ENCODE data around the gene MVD.

Gene MVD

DNA sequence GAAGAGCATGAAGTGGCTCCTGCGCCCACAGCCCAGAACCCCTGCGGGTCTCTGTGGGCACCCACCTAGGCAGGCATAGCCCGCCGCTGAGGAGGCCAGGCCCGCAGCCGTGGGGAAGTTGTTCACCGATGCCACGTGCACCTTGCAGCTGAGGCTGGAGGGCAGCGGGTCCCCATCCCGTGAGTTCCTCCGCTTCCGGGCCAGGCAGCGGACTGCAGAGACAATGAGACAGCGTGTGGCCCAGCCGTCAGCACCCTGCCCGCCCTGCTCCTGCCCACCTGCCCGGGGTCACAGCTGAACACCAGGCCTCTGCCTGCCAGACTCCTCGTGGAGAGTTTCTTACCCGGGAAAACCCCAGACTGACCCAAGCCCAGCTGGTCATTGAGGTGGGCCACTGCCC, 5.5 kb downstream of the MVD start:
- no peak overlapping the region for H3K27ac ChIP-seq
- TF ChIP-seq ZFX (IDR thresholded peaks at IDR 0.05; ENCODE audit: borderline replicate concordance), result no peak
- TF ChIP-seq, protein P1, sequence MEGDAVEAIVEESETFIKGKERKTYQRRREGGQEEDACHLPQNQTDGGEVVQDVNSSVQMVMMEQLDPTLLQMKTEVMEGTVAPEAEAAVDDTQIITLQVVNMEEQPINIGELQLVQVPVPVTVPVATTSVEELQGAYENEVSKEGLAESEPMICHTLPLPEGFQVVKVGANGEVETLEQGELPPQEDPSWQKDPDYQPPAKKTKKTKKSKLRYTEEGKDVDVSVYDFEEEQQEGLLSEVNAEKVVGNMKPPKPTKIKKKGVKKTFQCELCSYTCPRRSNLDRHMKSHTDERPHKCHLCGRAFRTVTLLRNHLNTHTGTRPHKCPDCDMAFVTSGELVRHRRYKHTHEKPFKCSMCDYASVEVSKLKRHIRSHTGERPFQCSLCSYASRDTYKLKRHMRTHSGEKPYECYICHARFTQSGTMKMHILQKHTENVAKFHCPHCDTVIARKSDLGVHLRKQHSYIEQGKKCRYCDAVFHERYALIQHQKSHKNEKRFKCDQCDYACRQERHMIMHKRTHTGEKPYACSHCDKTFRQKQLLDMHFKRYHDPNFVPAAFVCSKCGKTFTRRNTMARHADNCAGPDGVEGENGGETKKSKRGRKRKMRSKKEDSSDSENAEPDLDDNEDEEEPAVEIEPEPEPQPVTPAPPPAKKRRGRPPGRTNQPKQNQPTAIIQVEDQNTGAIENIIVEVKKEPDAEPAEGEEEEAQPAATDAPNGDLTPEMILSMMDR (IDR thresholded peaks at IDR 0.05), result no peak

DNA sequence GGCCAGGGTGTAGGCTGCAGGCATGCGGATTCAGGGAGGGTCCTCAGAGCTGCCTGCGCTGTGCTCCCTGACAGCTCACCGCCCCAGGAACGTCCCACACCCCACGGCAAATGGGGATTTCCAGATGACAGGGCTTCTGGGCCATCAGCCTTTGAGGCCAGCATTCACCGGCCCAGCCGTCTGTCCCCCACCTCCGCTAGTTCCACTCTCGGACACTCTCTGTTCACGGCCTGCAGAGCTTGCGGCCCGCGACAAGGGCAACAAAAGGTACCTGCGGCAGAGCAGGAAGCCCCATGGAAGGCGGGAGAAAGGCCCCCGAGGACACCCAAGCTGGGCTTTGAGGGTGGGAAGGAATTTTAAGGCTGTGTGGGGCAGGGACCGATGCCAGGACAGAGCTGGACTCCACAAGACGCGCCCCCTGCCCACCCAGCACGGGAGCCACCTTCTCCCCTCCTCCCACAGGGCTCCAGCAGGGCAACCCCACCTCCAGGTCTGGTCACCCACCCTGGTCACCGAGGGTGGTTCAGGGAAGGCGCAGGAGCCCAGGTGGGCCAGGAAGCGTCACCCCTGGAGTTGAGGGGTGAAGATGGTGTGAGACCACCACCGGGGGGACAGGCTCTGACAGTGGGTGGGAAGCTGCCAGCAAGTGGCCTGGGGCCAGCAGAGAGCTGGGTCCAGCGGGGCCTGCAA, 6.5 kb downstream of the MVD start:
- H3K27ac ChIP-seq, result no peak overlapping the region
- TF ChIP-seq, protein P1 (IDR thresholded peaks at IDR 0.05), result no peak
- no peak for TF ChIP-seq ZFX (IDR thresholded peaks at IDR 0.05; ENCODE audit: borderline replicate concordance)

DNA sequence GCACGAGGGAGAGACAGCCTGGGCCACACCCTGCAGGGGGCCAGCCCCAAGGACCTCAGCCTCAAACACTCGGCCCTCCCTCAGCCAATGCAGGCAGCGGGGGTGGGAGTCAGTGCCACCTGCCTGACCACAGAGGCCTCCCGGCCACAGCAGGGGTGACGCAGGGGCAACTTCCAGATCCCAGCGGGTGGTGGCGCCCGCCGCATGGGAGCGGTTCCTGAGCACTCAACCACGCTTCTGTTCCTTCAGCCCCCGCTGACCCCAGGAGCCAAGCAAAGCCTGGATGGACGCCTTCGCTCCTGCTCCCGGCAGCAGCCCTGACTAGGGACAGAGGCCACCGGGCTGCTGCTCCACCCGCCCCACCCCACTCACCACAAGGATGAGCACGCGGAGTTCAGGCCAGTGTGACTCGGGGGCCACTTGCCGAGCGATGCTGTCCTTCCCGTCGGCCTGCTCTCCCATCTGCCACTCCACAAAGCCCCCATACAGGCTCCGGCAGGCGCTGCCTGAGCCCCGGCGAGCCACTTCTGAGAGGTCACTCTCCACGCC, 7.1 kb downstream of the MVD start:
- TF ChIP-seq, protein P1 (IDR thresholded peaks at IDR 0.05), result no peak
- TF ChIP-seq ZFX (IDR thresholded peaks at IDR 0.05; ENCODE audit: borderline replicate concordance), result no peak
- no peak overlapping the region for H3K27ac ChIP-seq

- H3K27ac ChIP-seq, result no peak overlapping the region
- TF ChIP-seq, protein P1 (IDR thresholded peaks at IDR 0.05), result no peak
- no peak for TF ChIP-seq ZFX (IDR thresholded peaks at IDR 0.05; ENCODE audit: borderline replicate concordance)
Measured at GRCh38 chr16:88655053-88655732, 7.7 kb downstream of the MVD start.

DNA sequence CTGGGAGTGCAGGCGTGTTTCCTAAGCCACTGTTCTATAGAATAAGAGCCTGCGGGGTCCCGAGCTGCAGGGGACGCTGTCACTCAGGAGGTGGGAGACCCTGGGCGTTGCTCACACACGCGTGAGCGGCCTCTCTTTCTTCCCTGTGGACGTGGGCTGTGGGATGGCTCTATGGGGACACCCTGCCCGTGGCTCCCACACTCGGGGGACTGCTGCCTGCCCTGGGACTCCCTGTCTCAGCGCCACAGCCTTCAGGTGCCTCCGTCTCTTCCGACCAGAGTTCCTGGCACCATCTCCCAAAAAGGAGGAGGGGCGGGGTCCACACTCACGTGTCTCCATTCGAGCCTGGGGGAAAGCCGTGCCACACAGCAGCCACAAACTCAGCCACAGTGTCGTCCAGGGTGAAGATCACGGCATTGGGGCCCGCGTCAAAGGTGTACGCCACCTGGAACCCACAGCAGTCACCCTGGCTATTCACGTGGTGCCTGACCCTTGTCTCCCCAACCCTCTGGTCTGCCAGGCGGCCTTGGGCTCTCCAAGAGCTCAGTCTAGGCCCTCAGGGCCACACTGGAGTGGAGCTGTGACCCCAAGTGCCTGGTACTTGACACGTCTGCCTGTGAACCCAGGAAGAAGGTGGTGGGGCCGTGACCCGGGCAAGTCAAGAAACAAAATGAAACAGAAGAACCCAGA, 8.4 kb downstream of the MVD start:
- no peak overlapping the region for H3K27ac ChIP-seq
- no peak for TF ChIP-seq ZFX (IDR thresholded peaks at IDR 0.05; ENCODE audit: borderline replicate concordance)
- TF ChIP-seq, protein P1 (IDR thresholded peaks at IDR 0.05), result no peak

DNA sequence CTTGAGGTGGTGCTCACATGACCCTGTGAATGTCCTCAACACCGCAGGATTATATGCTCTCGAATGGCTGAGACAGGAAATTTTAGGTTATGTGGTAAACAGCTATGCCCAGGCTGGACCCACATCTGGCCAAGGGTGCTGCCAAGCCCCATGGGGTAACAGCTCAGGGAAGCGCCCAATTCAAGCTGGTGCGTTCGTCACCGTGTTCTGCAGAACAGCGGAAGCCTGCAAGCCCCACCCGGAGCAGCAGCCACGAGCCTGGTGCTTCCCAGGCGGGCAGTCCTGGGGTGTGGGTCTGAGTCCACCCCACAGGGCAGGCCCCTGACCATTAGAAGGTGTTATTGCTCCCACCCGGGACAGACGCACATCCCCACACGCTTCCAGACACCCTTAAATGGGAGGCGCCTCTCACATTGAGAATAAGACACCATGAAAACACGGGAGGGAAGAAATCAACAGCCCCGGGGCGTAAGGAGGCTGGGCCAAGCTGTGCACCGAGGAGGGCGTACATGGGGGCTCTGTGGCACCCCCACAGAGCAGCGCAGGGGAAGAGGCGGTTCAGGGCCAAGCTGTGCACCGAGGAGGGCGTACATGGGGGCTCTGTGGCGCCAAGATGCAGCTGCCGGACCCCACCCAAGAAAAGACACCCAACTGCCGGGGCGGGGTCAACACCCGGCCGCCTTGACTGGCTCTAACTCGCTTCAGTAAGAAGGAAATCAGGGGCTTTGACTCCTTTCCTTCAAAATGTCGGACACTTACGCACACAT, 9.1 kb downstream of the MVD start:
- no peak for TF ChIP-seq ZFX (IDR thresholded peaks at IDR 0.05; ENCODE audit: borderline replicate concordance)
- TF ChIP-seq, protein P1 (IDR thresholded peaks at IDR 0.05), result no peak
- H3K27ac ChIP-seq, result no peak overlapping the region
